Measurements from ENCODE around the gene INTS12.
"Not testable (repeated sequence)": the region's sequence is repeated elsewhere in the genome, so short reads cannot be mapped to it uniquely, and the experiment has no call there.

INTS12 gene, protein sequence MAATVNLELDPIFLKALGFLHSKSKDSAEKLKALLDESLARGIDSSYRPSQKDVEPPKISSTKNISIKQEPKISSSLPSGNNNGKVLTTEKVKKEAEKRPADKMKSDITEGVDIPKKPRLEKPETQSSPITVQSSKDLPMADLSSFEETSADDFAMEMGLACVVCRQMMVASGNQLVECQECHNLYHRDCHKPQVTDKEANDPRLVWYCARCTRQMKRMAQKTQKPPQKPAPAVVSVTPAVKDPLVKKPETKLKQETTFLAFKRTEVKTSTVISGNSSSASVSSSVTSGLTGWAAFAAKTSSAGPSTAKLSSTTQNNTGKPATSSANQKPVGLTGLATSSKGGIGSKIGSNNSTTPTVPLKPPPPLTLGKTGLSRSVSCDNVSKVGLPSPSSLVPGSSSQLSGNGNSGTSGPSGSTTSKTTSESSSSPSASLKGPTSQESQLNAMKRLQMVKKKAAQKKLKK

DNA sequence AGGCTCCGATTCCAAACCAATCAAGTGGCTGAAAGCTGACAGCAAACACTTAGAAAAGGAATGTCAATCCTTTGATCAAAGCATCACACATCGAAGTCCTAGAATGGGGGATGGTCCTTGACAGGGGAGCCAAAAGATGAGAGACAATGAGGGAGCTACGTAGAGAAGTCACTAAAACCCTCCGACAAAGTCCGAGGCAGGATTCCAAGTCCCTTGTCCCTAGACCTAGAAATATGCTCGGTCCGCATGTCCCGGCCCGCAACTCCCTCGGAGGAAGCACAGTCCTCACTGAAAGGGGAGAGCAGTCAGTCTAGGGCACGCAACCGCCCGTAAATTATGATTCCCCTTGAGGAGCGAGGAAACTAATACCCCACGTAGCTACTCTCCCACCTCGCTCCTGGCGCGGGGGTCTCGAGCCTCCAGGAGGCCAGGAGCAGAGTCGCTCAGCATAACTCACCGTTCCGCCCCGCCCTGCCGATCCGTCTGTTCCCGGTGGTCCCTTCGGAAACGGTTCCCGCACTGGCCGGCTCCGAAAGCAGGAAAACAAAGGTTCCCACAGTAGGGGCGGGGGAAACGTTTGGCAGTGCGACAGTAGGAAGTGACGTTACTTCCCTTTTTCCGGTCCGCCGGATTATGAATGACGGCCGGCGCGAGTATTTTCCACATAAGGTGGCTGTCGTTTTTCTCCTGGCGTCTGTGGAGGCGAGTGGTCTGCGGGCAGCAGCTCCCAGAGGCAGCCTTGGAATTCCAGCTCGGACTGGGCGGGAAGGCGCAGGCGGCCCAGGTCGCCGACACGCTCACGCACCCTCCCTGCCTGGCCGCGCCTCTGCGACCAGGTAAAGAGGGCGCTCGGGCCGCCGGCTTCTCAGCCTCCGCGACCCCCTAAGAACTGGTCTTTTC, at the start of gene INTS12, which contains the start of gene GSTCD:
TSS of gene INTS12 (minus strand) at position 509 of the 900 bp plus-strand sequence. CDS start 8,684 bp downstream, outside the sequence.
TSS of gene GSTCD (plus strand) at position 604 of the 900 bp plus-strand sequence. CDS start 8,830 bp downstream, outside the sequence.
- DNase-seq (ENCODE audit: low spot score) = peak; percentile 96

DNA sequence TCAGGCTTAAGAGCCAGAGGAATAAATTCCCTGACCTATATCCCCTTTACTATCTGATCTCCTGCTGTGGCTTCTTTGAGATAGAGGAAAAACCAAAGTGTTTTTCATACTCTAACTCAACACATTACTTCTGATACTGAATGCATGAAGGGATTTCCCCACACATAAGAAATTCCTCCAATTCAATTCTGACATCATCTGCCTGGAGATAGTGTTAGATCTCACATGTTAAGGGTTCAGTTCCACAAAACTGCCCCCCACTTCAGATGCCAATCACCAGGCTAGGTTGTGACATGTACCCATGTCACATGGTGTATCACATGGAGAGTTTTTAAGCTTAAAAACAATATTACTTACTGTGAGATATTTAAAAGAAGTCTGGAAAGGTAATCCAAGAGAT, 46.9 kb upstream of the INTS12 start:
- no peak for DNase-seq (ENCODE audit: low spot score)

DNA sequence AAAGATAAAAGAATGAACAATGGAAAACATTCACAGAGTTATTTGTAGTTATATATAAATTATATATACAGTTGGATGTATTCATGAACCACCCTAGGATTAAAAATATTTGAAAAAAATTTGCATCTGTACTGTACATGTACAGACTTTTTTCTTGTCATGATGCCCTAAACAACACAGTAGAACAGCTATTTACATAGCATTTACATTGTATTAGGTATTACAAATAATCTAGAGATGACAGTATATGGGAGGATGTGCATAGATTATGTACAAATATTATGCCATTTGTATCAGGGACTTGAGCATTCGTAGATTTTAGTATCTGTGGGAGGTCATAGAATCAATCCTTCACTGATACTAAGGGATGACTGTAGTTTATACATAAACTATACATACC, 44.9 kb upstream of the INTS12 start:
- DNase-seq (ENCODE audit: low spot score) = no peak

DNA sequence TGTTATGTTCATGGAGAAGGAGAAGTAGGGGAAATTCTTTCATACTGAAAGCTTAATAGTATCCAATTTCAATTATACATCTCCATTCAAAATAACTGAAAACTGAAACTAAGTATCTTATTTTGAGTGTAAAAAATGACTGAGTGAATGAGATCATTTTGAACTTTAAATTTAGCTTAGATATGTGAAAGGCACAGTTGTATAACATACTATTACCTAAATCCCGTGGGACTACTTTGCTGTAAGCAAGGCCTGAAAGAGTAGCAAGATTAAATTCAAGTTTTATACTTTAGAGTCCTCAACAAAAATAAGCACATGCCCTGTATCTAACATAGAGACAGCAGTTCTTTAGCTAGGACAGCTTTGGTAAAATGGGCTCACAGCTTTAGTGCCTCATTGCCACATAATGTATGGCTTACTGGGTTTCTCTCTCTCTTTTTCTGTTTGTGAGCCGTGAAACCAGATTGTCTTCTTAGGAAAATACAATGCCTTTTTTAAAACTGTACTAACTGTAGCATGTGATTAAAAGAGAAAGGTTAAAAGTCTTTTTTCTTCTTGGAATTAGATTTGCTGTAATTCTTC, 43.3 kb upstream of the INTS12 start:
- no peak for DNase-seq (ENCODE audit: low spot score)

DNA sequence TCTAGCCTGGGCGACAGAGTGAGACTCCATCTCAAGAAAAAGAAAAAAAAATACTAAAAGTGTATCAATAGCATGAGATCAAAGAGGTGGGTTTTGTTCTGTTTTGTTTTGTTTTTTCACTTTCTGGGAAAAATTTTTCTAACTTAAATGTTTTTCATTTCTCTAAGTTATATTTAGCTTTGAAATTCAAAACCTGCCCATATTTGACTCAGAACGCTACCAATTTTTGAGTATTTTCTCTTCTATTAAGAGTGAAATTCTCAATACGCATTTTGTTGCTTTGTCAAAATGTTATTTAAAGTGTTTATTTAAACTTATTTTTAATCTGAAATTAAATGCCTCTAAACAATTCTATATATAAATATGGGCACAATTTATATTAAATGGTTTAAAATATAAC, 39.7 kb upstream of the INTS12 start:
- no peak for DNase-seq (ENCODE audit: low spot score)

DNA sequence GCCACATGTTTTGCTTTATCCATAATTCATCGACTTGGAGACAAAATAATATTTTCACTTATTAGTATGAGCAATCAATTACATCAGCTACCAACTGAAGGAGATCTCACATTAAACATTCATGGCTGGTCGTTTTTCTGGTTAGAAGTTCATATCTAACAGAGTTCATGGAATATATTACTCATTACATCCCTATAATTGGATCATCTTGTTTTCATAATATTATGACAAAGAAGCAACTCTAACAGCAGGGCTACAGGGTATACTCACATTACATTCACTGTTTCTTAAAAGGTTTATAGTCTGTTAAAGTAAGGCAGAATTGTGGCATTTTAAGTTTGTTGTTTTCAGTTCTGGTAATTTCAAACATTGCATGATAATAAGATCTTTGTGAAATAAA, 33.1 kb upstream of the INTS12 start:
- DNase-seq (ENCODE audit: low spot score) = no peak

DNA sequence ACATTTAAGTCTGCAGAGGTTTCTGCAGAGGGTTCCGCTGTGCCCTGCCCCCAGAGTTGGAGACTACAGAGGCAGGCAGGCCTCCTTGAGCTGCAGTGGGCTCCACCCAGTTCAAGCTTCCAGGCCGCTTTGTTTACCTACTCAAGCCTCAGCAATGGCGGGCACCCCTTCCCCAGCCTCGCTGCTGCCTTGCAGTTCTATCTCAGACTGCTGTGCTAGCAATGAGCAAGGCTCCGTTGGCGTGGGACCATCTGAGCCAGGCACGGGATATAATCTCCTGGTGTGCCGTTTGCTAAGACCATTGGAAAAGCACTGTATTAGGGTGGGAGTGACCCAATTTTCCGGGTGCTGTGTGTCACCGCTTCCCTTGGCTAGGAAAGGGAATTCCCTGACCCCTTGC, 26.7 kb upstream of the INTS12 start:
- not testable (repeated sequence) for DNase-seq (ENCODE audit: low spot score)

DNA sequence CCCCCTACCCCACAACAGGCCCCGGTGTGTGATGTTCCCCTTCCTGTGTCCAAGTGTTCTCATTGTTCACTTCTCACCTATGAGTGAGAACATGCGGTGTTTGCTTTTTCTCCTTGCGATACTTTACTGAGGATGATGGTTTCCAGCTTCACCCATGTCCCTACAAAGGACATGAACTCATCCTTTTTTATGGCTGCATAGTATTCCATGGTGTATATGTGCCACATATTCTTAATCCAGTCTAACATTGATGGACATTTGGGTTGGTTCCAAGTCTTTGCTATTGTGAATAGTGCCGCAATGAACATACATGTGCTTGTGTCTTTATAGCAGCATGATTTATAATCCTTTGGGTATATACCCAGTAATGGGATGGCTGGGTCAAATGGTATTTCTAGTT, 21.4 kb upstream of the INTS12 start:
- DNase-seq (ENCODE audit: low spot score) = not testable (repeated sequence)

DNA sequence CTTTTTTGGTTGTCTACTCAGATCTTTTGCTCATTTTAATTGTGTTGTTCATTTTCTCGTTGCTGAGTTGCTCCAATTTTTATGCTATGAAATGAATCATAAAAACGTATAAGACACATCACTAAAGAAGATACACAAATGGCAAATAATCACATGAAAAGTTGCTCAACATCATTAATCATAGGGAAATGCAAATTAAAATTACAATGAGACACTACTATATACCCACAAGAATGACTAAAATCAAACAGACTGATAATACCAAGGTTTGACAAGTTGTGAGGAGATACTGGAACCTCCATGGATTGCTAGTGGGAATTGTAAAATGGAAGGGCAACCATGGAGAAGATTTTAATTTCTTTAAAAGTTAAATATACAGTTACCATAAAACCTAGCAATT, 17.1 kb upstream of the INTS12 start:
- DNase-seq (ENCODE audit: low spot score) = no peak

DNA sequence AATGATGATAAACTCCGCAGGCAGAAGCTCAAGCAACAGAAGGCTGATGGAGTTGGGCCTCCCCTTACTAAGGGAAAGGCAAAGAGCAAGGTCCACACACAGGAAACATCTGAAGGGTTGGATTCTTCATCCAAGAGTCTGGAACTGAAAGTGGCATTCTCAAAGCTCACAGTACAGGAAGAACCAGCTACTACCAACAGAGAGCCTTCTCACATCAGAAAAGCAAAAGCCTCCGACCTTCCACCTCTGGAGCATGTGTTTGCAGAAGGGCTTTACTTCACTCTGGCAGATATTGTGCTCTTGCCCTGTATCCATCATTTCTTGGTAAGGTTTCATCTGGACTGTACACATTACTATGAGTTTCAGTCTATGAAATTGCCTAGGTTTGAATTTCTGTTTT, 10.7 kb upstream of the INTS12 start:
- no peak for DNase-seq (ENCODE audit: low spot score)

DNA sequence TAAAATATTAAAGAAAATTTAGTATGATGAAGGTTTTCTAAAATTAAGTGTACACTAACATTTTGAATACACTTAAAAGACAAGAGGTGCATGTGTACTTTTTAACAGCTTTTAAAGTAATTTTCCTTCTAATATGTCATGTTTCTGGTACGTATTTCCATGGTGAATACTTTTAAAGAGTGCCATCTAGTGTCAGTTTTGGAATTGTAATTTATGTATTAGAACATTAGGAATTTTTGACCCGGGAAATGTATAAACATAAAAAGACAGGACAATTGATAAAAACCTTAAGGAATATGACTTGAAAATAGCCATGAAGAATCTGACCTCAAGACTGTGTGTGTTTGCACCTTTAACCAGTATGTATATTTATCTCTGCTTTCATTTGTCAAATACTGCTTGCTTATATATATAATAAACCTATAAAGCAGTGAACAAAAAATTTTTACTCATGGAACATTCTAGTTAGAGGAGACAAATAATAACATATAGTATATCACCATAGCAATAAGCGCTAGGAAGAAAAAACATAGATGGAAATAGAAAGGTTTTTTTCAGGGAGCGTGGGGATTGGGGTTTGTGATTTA, 7.3 kb upstream of the INTS12 start:
- peak; percentile 63 for DNase-seq (ENCODE audit: low spot score)

DNA sequence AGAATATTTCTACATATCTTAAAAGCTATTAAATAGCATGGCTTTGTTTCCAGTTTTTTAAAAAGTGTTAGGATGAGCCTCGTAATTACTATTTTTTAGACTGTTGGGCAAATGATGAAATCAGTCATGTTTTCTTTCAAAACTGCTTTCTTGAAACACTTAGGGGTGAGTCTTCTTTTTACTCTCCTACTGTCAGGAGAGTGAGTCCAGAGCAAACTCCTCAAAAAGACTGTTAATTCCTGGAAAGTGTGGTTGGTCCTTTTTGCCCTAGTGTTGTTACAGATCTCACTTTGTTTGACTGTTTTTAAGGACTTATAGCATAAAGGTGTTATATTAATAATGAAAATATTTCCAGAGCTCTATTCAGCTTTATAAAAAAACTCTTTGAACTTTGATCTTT, 6.4 kb upstream of the INTS12 start:
- DNase-seq (ENCODE audit: low spot score) = no peak

DNA sequence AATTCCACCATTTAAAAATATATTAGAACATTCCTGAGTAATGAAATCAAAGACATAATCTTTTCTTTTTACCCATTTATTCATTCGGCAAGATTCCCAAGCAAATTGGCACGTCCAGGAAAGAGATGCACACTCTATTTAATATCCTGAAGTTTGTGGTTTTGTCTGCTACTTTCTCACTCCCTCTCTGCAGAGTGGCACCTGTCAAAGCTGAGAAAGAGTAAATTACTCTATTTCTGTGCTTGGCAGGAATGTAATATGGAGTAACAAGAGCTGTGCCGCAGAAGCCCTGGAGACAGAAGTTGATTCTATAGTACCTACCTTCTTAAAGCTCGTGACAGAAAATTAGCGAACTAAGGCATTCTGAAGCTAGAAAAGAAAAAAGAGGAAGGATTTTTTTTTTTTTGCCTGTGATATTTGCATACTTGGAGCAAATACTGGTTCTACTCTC, 5.6 kb upstream of the INTS12 start:
- no peak for DNase-seq (ENCODE audit: low spot score)

DNA sequence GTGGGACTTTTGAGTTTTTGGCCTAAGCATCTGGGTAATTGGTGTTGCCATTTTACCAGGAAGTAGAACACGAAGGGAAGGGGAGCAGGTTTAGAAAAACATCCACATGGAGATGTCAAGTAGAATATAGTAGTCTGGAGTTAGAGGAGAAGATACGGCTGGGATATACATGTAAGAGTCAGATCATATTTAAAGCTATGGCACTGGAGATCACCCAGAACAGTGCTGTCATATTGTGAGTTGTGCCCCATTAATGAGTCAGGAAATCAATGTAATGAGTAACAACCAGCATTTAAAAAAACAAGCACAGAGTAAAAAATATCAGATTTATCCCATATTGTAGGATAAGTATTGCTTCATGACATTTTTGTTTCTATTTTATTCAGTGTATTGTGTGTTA, 4.3 kb upstream of the INTS12 start:
- no peak for DNase-seq (ENCODE audit: low spot score)

DNA sequence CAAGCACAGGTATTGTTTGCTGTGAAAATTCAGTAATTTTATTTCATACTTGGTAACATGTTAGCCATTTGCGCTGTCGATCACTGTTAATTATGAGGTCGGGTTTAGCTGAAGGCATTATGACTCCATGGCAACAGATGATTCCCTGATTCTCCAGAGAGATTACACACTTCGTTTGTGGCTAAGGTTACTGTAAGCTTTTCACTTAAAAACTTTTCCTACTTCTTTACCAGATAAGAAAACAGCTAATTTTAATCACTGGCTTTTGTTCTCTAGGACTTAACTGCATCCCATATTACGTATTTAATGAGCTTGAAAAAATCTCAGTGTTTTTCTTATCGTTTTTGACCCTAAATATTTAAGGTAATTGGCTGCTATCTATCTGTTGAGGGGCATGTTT, 2.2 kb upstream of the INTS12 start:
- peak; percentile 64 for DNase-seq (ENCODE audit: low spot score)

DNA sequence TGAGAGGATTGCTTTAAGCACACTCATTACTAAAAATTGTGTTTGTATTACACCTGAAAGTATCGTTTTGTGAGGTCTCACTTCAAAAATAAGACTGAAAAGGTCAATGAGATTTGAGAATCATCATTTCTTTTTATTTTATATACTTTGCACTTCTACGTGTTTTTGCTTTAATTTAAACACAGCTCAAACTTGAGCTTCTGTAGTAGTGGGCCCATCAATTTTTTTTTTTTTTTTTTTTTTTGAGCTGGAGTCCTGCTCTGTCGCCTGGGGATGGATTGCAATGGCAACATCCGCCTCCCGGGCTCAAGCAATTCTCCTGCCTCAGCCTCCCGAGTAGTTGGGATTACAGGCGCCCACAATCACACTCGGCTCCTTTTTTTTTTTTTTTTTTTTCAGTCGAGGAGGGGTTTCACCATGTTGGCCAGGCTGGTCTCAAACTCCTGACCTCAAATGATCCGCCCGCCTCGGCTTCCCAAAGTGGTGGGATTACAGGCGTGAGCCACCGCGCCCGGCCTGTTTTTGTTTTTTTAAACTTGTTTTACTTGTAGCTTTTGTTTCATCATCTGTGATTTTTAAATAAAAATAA, 1.6 kb upstream of the INTS12 start:
- DNase-seq (ENCODE audit: low spot score) = no peak

DNA sequence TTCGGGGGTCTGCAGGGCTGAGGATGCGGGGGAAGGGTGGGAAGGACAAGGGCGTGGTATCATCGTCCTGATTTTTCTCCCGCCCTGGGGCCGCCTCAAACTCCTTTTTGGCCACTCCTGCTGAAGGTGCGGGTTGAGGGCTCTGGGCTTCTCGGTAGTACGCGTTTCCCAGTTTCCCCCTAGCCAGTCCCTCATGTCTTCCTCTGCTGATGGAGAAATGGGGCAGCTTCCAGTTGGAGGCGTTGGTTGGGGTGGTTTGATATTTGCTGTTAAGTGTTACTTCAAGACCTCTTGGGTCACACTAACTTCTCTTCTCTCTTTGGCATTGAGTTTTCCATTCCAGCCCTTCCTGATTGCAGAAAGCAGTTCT, 577 bp upstream of the INTS12 start:
- no peak for DNase-seq (ENCODE audit: low spot score)

DNA sequence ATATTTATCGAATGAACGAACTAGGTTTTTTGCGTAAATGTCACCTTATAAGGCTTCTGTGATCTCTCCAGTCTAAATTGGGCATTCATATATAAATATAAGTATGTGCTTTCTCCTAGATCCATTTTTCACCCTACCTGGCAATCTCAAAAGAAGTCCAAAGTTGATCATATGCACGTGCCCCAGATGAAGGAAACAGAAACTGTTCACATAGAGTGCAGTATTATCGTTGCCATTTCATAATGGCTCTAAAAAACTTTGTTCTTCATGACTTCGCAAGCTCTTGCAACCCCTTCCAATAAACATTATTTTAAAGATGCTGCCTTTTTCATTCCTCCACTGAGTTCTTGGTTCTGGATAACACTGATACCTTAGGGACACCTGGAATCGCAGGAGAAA, 708 bp downstream of the INTS12 start:
- DNase-seq (ENCODE audit: low spot score) = no peak

DNA sequence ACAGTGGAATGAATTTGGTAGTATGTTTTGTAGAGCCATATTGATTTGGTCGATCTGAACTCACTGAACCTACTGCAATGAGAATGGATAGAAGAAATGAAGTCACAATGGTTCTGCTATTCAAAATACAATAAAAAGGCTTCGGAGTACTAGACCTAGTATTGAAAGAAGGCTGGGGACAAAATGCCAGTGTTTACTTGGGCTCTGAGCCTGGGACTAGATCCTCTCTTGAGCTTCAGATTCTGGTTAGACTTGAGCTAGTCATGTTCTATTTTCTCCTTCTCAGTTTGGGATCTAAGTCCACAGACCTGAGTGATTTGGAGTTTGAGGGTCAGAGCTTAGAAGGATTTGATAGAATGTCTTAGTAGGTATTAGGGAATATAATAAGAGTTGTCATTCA, 9.9 kb downstream of the INTS12 start:
- DNase-seq (ENCODE audit: low spot score) = no peak

DNA sequence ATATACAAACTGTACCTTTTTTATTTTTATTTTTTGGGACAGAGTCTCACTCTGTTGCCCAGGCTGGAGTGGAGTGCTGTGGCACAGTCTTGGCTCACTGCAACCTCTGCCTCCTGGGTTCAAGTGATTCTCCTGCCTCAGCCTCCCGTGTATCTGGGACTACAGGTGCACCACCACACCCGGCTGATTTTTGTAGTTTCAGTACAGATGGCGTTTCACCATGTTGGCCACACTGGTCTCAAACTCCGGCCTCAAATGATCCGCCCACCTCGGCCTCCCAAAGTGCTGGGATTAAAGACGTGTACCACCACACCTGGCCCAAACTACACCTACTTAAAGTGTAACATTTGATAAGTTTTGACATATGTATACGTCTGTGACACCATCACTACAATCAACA, 12.7 kb downstream of the INTS12 start:
- not testable (repeated sequence) for DNase-seq (ENCODE audit: low spot score)

DNA sequence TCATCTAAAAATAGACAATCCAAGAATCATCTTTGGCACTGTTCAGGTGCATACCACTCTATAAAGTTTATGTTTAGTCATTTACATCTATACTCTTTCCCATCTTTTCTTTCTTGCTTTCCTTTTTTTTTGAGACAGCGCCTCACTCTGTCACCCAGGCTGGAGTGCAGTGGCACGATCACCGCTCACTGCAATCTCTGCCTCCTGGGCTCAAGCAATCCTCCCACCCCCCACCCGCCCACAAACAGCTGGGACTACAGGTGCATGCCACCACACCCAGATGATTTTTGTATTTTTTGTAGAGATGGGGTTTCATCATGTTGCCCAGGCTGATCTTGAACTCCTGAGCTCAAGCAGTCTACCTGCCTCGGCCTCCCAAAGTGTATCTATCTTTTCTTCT, 13.7 kb downstream of the INTS12 start:
- not testable (repeated sequence) for DNase-seq (ENCODE audit: low spot score)

DNA sequence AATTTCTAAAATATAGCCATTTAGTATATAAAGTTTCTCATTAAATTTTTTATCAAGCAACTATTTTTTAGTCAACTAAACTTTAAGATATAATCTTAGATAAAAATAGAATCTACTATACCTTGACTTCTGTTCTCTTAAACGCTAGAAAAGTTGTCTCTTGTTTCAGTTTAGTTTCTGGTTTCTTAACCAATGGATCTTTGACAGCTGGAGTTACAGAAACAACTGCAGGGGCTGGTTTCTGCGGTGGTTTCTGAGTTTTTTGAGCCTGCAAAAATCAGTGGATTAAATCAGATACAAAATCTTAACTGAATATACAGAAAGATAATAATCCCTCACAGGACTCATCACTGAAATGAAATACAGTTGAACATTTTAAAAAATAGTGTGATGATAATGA, 21.9 kb downstream of the INTS12 start:
- DNase-seq (ENCODE audit: low spot score) = no peak
